Smooth muscle cell (in vitro differentiated cells): ENCODE measurements around the gene ALG1. TPM values are rescaled to one million over a fixed set of nuclear protein-coding genes. Genes with fewer than 3 reads are reported as not detected.
"Not testable (repeated sequence)": the region's sequence is repeated elsewhere in the genome, so short reads cannot be mapped to it uniquely, and the experiment has no call there.

ENCODE experiments used
- DNase-seq: peaks from one replicate; lab custom pipeline; 2025; ENCODE audit not compliant: unreplicated experiment; lab: John Stamatoyannopoulos, UW
- H2AFZ ChIP-seq: fragments of 200-600 bp; sonication (generic); 2 replicates; pipeline ENCODE4 v1.6.0; 2016; ENCODE audit warnings: antibody characterized with exemption, low read depth, mild to moderate bottlenecking
- H3F3A ChIP-seq: fragments of 200-600 bp; sonication (generic); 2 replicates; pipeline ENCODE4 v1.6.0; 2017; ENCODE audit warnings: antibody characterized with exemption, low read depth
- H3K27ac ChIP-seq: fragments of 200-600 bp; sonication (generic); 2 replicates; pipeline ENCODE4 v1.5.1; 2016; ENCODE audit warnings: low read depth, mild to moderate bottlenecking
- H3K27me3 ChIP-seq: fragments of 200-600 bp; sonication (generic); 2 replicates; pipeline ENCODE4 v1.6.1; 2016; ENCODE audit warnings: low read depth, mild to moderate bottlenecking
- H3K36me3 ChIP-seq: fragments of 200-600 bp; sonication (generic); 2 replicates; pipeline ENCODE4 v1.5.1; 2016; ENCODE audit warnings: low read depth
- H3K4me1 ChIP-seq: fragments of 200-600 bp; sonication (generic); 2 replicates; pipeline ENCODE4 v1.5.1; 2016; ENCODE audit warnings: low read depth
- H3K4me2 ChIP-seq: fragments of 200-600 bp; sonication (generic); 2 replicates; pipeline ENCODE4 v1.6.0; 2016; ENCODE audit warnings: mild to moderate bottlenecking
- H3K4me3 ChIP-seq: fragments of 200-600 bp; sonication (generic); 2 replicates; pipeline ENCODE4 v1.5.1; 2016; ENCODE audit warnings: mild to moderate bottlenecking
- H3K79me2 ChIP-seq: fragments of 200-600 bp; sonication (generic); 2 replicates; pipeline ENCODE4 v1.6.0; 2016; ENCODE audit warnings: low read depth, mild to moderate bottlenecking
- H3K9ac ChIP-seq: fragments of 200-600 bp; sonication (generic); 2 replicates; pipeline ENCODE4 v1.6.0; 2016; ENCODE audit warnings: low read depth
- H3K9me3 ChIP-seq: fragments of 200-600 bp; sonication (generic); replicated peaks from 2 replicates; pipeline ENCODE4 v1.5.1; 2016; ENCODE audit warnings: low read depth
- H4K20me1 ChIP-seq: fragments of 200-600 bp; sonication (generic); 2 replicates; pipeline ENCODE4 v1.6.0; 2016; ENCODE audit warnings: low read depth
- CTCF ChIP-seq: fragments of 200-600 bp; sonication (generic); IDR thresholded peaks from 2 replicates; pipeline ENCODE4 v1.5.1; 2017; ENCODE audit warnings: borderline replicate concordance, mild to moderate bottlenecking, antibody characterized with exemption; ENCODE audit not compliant: insufficient read depth, poor library complexity, severe bottlenecking
- WGBS: methylation state at CpG from one replicate; pipeline ENCODE4 v1.1.7; 2016; ENCODE audit warnings: low lambda C conversion rate; 5-methylcytosine and 5-hydroxymethylcytosine counted together
- polyA plus RNA-seq: library from polyadenylated mRNA; unstranded; fragments of >200 nt; fragmentation: Nextera tagmentation; extraction: Ambion mirVana; gene quantifications from 2 replicates; pipeline ENCODE4 v1.2.1, GENCODE V29; 2016
- total RNA-seq: library from RNA; depleted of rRNA; stranded (reverse); fragments of >200 nt; gene quantifications from 2 replicates; pipeline ENCODE4 v1.2.3, GENCODE V29; 2014

Gene ALG1
- total and polyA plus RNA-seq, 2 experiments from 2014 or later: 22.6 to 32.9 TPM

DNA sequence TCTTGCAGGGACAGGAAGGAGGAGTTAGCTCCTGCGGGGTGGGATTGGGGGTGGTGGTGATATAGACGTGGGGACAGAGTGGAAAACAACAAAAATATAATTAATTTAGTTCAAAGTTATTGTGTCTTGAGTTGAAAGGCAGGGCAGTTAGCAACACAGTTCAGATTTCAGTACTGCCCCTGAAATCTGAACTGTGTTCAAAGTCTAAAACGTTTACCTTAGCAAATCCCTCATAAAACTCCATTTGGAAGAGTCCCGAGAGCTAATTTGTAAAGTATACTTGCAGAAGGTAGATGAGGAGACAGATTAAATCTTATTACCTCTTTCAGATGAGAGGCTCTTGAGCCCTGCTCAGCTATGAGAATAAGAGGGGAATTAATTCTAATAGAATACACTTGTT lies 27.5 kb downstream of the ALG1 start:
- not testable (repeated sequence) for H3K36me3 ChIP-seq, H3K27me3 ChIP-seq, H4K20me1 ChIP-seq, DNase-seq, H2AFZ ChIP-seq, H3K9ac ChIP-seq, H3F3A ChIP-seq, H3K27ac ChIP-seq, H3K9me3 ChIP-seq, H3K79me2 ChIP-seq, H3K4me1 ChIP-seq
- WGBS: 1% methylated on average over 4 of the region's 4 CpGs
- peak overlapping the region; percentile 88 for H3K4me2 ChIP-seq
- H3K4me3 ChIP-seq: peak overlapping the region; percentile 58

DNA sequence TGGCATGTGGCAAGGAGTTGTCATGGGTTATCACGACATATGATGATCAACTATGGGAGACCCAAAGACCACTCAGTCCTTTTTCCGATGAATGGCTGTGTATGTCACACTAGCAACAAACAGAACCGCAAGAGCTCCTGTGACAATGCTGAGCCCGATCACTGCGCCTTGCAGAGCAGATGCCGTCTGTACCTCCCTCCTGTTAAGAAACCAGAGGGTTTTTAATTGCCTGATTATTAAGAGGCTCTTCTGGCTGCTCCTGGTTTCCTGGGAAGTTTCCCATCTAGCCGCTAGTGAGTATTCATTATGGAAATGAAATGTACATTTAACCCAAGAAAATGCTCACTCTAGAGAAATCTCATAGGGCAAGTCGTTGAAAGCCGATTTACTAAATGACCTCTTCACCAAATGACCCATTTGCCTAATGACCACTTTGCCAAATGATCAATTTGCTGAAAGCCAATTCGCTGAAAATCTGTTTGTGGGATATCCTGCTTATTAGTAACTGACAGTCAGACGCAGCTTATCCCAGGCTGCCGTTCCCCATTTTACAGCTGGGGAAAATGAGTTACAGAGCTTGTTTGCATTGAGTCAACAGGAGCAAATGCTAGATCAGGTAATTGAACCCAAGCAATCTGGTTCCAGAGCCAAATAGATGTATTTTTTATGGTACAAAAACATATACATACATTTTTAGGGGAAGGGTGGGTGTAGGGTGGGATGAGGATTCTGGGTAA lies 31.8 kb downstream of the ALG1 start:
- not testable (repeated sequence) for H3K27ac ChIP-seq, H4K20me1 ChIP-seq, DNase-seq, H3F3A ChIP-seq, H3K4me2 ChIP-seq, H3K27me3 ChIP-seq, H3K9me3 ChIP-seq, H2AFZ ChIP-seq, H3K36me3 ChIP-seq, H3K4me3 ChIP-seq, H3K9ac ChIP-seq, H3K4me1 ChIP-seq, H3K79me2 ChIP-seq
- 90% methylated on average over 12 of the region's 12 CpGs for WGBS

- H3K27me3 ChIP-seq, H2AFZ ChIP-seq, H3K36me3 ChIP-seq, H3K4me2 ChIP-seq, H3K9ac ChIP-seq, H3K9me3 ChIP-seq, H3F3A ChIP-seq, DNase-seq, H4K20me1 ChIP-seq, H3K79me2 ChIP-seq, H3K27ac ChIP-seq, H3K4me1 ChIP-seq, H3K4me3 ChIP-seq: not testable (repeated sequence)
- WGBS: 67% methylated on average over 5 of the region's 5 CpGs
These were observed 33.4 kb downstream of the ALG1 start for GRCh38 chr16:5105039-5105438.

DNA sequence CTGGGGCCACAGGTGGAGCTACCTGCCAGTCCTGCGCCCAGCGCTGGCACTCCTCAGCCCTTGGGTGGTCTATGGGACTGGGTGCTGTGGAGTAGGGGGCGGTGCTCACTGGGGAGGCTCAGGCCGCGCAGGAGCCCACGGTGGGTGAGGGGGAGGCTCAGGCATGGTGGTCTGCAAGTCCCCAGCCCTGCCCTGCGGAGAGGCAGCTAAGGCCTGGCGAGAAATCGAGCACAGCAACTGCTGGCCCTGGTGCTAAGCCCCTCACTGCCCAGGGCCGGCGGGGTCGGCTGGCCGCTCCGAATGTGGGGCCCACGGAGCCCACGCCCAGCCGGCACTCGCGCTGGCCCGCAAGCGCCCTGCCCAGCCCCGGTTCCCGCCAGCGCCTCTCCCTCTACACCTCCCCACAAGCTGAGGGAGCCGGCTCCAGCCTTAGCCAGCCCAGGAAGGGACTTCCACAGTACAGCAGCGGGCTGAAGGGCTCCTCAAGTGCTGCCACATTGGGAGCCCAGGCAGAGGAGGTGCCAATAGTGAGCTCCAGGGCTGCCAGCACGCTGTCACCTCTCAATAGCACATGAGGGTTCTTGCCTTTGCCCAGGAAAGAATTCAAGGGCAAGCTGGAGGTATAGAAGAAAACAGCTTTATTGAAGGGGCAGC lies 37.0 kb downstream of the ALG1 start:
- no peak overlapping the region for H3K4me3 ChIP-seq
- no peak overlapping the region for H3K27ac ChIP-seq
- no peak for TF ChIP-seq CTCF
- 95% methylated on average over 22 of the region's 27 CpGs for WGBS
- H3F3A ChIP-seq: no peaks in the 10 kb centered on the region
- DNase-seq: no peak
- no peaks in the 10 kb centered on the region for H4K20me1 ChIP-seq
- no peaks in the 10 kb centered on the region for H3K9me3 ChIP-seq
- no peaks in the 10 kb centered on the region for H3K27me3 ChIP-seq
- no peaks in the 10 kb centered on the region for H3K4me1 ChIP-seq
- no peak overlapping the region for H3K4me2 ChIP-seq
- H3K36me3 ChIP-seq: no peaks in the 10 kb centered on the region
- H3K9ac ChIP-seq: no peak overlapping the region
- H2AFZ ChIP-seq: no peak overlapping the region
- H3K79me2 ChIP-seq: no peaks in the 10 kb centered on the region

GRCh38 chr16:5110933-5111332 lies 39.3 kb downstream of the ALG1 start:
- H3K9me3 ChIP-seq, H3K4me3 ChIP-seq, H3K27me3 ChIP-seq, H3K4me2 ChIP-seq, H3K79me2 ChIP-seq, H3K36me3 ChIP-seq, H4K20me1 ChIP-seq, H3F3A ChIP-seq, H3K9ac ChIP-seq, H2AFZ ChIP-seq, H3K27ac ChIP-seq, H3K4me1 ChIP-seq, DNase-seq: not testable (repeated sequence)
- 87% methylated on average over 10 of the region's 10 CpGs for WGBS

DNA sequence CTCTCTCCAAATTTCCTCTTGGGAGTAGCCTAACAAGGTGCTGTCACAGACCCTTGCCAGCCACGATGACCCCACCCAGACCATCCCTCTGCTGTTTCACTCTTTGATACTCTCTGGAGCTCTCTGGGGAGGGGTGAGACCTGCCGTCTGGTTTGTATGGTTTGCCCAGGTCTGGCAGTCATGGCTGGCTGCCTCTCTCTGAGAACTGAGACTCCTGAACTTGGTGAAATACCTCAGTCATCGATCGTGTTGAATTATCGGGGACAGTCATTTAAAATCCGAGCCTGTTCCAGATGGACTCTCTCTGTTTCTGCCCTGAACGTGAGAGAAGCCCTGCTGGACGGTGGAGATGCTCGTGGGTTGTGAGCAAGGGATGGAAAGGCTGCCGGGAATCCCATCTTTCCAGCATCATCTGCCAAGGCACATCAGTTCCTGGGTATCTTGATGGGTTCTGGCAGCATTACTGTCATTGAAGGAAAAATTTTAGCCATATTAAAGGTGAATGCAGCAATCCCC lies 45.2 kb downstream of the ALG1 start:
- H3F3A ChIP-seq, H3K79me2 ChIP-seq, H3K27ac ChIP-seq, H3K4me1 ChIP-seq, H3K36me3 ChIP-seq, H4K20me1 ChIP-seq, DNase-seq, H3K9ac ChIP-seq, H3K9me3 ChIP-seq, H3K4me2 ChIP-seq, H3K27me3 ChIP-seq, H3K4me3 ChIP-seq, H2AFZ ChIP-seq: not testable (repeated sequence)
- WGBS: 80% methylated on average over 10 of the region's 10 CpGs

- H3K4me1 ChIP-seq, H3K4me3 ChIP-seq, H3F3A ChIP-seq, H4K20me1 ChIP-seq, H3K36me3 ChIP-seq, H3K79me2 ChIP-seq, H3K9ac ChIP-seq, H3K27ac ChIP-seq, H3K4me2 ChIP-seq, H3K27me3 ChIP-seq, H2AFZ ChIP-seq, H3K9me3 ChIP-seq, DNase-seq: not testable (repeated sequence)
- WGBS: 63% methylated on average over 20 of the region's 20 CpGs
These were observed 45.9 kb downstream of the ALG1 start for GRCh38 chr16:5117300-5118087.
